Trophoblast cell (in vitro differentiated cells and primary cell): ENCODE measurements around the gene TUFT1.

Experiments used
- DNase-seq, 2 donors: peaks; one replicate each; pipeline ENCODE4 v3.0.0-alpha.2; 2016
- H2AFZ ChIP-seq: 2 replicates; pipeline ENCODE4 v1.6.1; 2013; ENCODE audit warnings: low read length, moderate library complexity, mild to moderate bottlenecking; ENCODE audit not compliant: insufficient read depth, poor library complexity
- H2AK5ac ChIP-seq: 2 replicates; pipeline ENCODE4 v1.6.1; 2013; ENCODE audit warnings: mild to moderate bottlenecking, low read length
- H2BK120ac ChIP-seq: 2 replicates; pipeline ENCODE4 v1.6.1; 2013; ENCODE audit warnings: low read length, mild to moderate bottlenecking, moderate library complexity; ENCODE audit not compliant: insufficient read depth, poor library complexity
- H2BK12ac ChIP-seq: 2 replicates; pipeline ENCODE4 v1.6.1; 2013; ENCODE audit warnings: mild to moderate bottlenecking, low read length, moderate library complexity
- H2BK5ac ChIP-seq: 2 replicates; pipeline ENCODE4 v1.6.1; 2013; ENCODE audit warnings: low read length, low read depth, moderate library complexity, mild to moderate bottlenecking; ENCODE audit not compliant: poor library complexity
- H3K14ac ChIP-seq: 2 replicates; pipeline ENCODE4 v1.6.1; 2013; ENCODE audit warnings: mild to moderate bottlenecking, low read length
- H3K18ac ChIP-seq: 2 replicates; pipeline ENCODE4 v1.6.1; 2013; ENCODE audit warnings: mild to moderate bottlenecking, low read length
- H3K23ac ChIP-seq: 2 replicates; pipeline ENCODE4 v1.6.1; 2013; ENCODE audit warnings: low read length
- H3K27ac ChIP-seq: 2 replicates; pipeline ENCODE4 v1.5.1; 2013; ENCODE audit warnings: low read depth, mild to moderate bottlenecking, inconsistent platforms, low read length, moderate library complexity
- H3K27me3 ChIP-seq: 2 replicates; pipeline ENCODE4 v1.6.1; 2013; ENCODE audit warnings: inconsistent platforms, mild to moderate bottlenecking, low read length, moderate library complexity; ENCODE audit not compliant: insufficient read depth
- H3K36me3 ChIP-seq, 2 experiments: 1 replicate in 1 of 2; 2 replicates in 1 of 2; pipeline ENCODE4 v1.6.1; 2013; ENCODE audit warnings: low read length in 2 of 2, mild to moderate bottlenecking in 2 of 2, moderate library complexity in 1 of 2; ENCODE audit not compliant: insufficient read depth in 2 of 2, control insufficient read depth in 1 of 2
- H3K4ac ChIP-seq: 2 replicates; pipeline ENCODE4 v1.6.1; 2013; ENCODE audit warnings: low read depth, mild to moderate bottlenecking, low read length, moderate library complexity
- H3K4me1 ChIP-seq, 2 experiments: 1 replicate in 1 of 2; 2 replicates in 1 of 2; pipeline ENCODE4 v1.6.1; 2013; ENCODE audit warnings: low read length in 2 of 2, mild to moderate bottlenecking in 2 of 2, moderate library complexity in 1 of 2; ENCODE audit not compliant: insufficient read depth in 2 of 2, control insufficient read depth in 1 of 2
- H3K4me2 ChIP-seq: 2 replicates; pipeline ENCODE4 v1.6.1; 2013; ENCODE audit warnings: inconsistent platforms, mild to moderate bottlenecking, low read length, moderate library complexity
- H3K4me3 ChIP-seq: 2 replicates; pipeline ENCODE4 v1.5.1; 2013; ENCODE audit warnings: mild to moderate bottlenecking, low read depth, low read length, inconsistent platforms
- H3K79me1 ChIP-seq: one replicate; pipeline ENCODE4 v1.6.1; 2013; ENCODE audit warnings: low read length
- H3K79me2 ChIP-seq: 2 replicates; pipeline ENCODE4 v1.6.1; 2013; ENCODE audit warnings: low read length, mild to moderate bottlenecking; ENCODE audit not compliant: control insufficient read depth, insufficient read depth, poor library complexity
- H3K9ac ChIP-seq: 2 replicates; pipeline ENCODE4 v1.6.1; 2013; ENCODE audit warnings: mild to moderate bottlenecking, low read length
- H3K9me3 ChIP-seq: 2 replicates; pipeline ENCODE4 v1.6.1; 2013; ENCODE audit warnings: low read depth, mild to moderate bottlenecking, control low read depth, inconsistent platforms, low read length; ENCODE audit not compliant: insufficient read depth
- H4K12ac ChIP-seq: 2 replicates; pipeline ENCODE4 v1.6.1; 2013; ENCODE audit warnings: low read depth, mild to moderate bottlenecking, low read length, moderate library complexity
- H4K8ac ChIP-seq: 2 replicates; pipeline ENCODE4 v1.6.1; 2013; ENCODE audit warnings: low read depth, mild to moderate bottlenecking, low read length, moderate library complexity
- H4K91ac ChIP-seq: one replicate; pipeline ENCODE4 v1.6.1; 2013; ENCODE audit warnings: low read depth, mild to moderate bottlenecking, low read length, moderate library complexity
- WGBS: extraction: QIAGEN DNeasy Blood & Tissue Kit; methylation state at CpG from one replicate; pipeline ENCODE4 v1.1.7; 2013; ENCODE audit warnings: missing lambda C conversion rate; ENCODE audit not compliant: insufficient read length, insufficient coverage; ENCODE audit errors: extremely low coverage; 5-methylcytosine and 5-hydroxymethylcytosine counted together

Gene TUFT1

DNA sequence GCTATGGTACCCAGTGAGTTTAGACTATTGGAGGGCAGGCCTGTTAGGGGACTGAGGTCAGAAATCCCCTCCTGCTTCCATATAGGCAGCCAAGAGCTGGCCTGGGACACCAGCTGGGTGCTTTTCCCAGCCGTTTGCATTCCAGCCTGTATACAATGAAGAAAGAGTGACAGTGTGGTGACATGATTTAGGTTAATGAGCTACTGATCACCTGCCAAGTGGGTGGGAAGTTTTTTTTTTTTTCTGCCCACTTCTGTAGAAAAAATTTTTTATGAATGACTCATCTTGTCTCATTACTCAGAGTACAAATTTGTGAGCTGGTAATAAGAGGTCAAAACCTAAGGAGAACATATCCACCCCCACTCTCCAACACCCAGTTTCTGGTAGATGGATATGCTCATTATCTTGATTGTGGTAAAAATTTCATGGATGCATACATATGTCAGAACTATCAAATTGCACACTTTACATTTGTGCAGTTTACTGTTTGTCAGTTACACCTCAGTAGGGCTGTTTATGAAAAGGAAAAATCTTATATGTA, 45.3 kb upstream of the TUFT1 start:
- H3K79me2 ChIP-seq = no peaks in the 10 kb centered on the region
- no CpG with 5 or more reads among the region's 1 CpG for WGBS
- H4K12ac ChIP-seq = no peak overlapping the region
- H3K4me1 ChIP-seq = peaks cover 2 to 3% of the 10 kb centered on the region in 2 experiments
- H2BK120ac ChIP-seq = no peak overlapping the region
- no peak overlapping the region for H3K4me3 ChIP-seq
- no peaks in the 10 kb centered on the region for H3K27me3 ChIP-seq
- no peak overlapping the region for H3K9ac ChIP-seq
- H3K18ac ChIP-seq = no peak overlapping the region
- no peak overlapping the region for H3K14ac ChIP-seq
- H3K4ac ChIP-seq = no peak overlapping the region
- no peak overlapping the region for H3K4me2 ChIP-seq
- H2AK5ac ChIP-seq = no peak overlapping the region
- H2BK12ac ChIP-seq = no peak overlapping the region
- H3K23ac ChIP-seq = no peak overlapping the region
- H2BK5ac ChIP-seq = no peak overlapping the region
- no peaks in the 10 kb centered on the region for H3K36me3 ChIP-seq
- H3K9me3 ChIP-seq = no peaks in the 10 kb centered on the region
- no peak overlapping the region for H4K8ac ChIP-seq
- no peak overlapping the region for H3K27ac ChIP-seq
- H2AFZ ChIP-seq = no peak overlapping the region
- no peaks in the 10 kb centered on the region for H3K79me1 ChIP-seq
- H4K91ac ChIP-seq = no peak overlapping the region
- DNase-seq = peak in 1 of 2 donors; percentile 19

DNA sequence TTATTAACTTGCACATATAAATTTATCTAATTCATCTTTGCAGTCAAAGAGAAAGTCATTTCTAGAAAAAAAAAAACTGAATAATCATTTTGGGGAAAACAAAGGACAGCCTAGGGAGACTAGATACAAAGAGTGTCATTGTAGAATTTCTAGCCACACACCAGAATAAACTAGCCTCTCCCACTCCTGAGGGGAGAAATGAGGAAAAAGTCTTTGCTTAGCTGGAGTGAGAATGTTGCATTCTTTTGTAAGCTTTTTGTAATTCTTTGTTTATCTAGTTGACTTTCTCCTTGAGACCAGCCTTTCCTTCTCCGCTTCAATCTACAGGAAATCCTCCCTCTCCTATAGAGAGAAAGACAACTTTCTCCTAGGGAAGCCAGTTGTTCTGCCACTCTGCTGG, 44.8 kb upstream of the TUFT1 start:
- no peaks in the 10 kb centered on the region for H3K79me1 ChIP-seq

DNA sequence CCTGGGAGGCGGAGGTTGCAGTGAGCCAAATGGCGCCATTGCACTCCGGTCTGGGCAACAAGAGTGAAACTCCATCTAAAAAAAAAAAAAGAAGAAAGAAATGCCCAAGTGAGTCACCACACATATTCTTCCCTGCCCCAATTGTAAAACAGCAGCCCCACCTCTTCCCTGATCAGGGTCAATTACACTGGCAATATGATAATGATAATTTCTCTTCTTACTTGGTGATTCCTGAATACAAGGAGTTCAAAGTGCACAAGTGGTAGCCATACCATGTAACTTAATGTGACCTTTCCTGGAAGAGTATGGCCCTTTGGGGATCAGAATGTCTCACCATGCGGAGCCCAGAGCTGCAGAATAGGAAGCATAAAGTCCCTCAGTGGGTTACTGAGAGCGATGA, 40.7 kb upstream of the TUFT1 start:
- Histone ChIP-seq H4K91ac (no peak overlapping the region), H3K4ac (no peak overlapping the region), H3K79me2 (no peaks in the 10 kb centered on the region), H3K4me3 (no peak overlapping the region), H3K27me3 (no peaks in the 10 kb centered on the region), H2AK5ac (no peak overlapping the region), H2BK120ac (no peak overlapping the region), H3K9ac (no peak overlapping the region), H3K4me1 (peaks cover 15 to 16% of the 10 kb centered on the region in 2 experiments), H4K12ac (no peak overlapping the region), H3K79me1 (peaks cover 10% of the 10 kb centered on the region), H3K23ac (no peak overlapping the region), H2BK12ac (no peak overlapping the region), H2BK5ac (no peak overlapping the region), H4K8ac (no peak overlapping the region), H3K27ac (no peak overlapping the region), H3K4me2 (no peak overlapping the region), H3K14ac (no peak overlapping the region), H3K9me3 (no peaks in the 10 kb centered on the region), H3K18ac (no peak overlapping the region), H3K36me3 (no peaks in the 10 kb centered on the region), H2AFZ (no peak overlapping the region)
- DNase-seq = no peak
- no CpG with 5 or more reads among the region's 5 CpGs for WGBS

More for the DNA sequence above, 44.8 kb upstream of the TUFT1 start:
- no peak overlapping the region for H4K91ac ChIP-seq
- H3K23ac ChIP-seq = no peak overlapping the region
- H3K9ac ChIP-seq = no peak overlapping the region
- H2AK5ac ChIP-seq = no peak overlapping the region
- H3K4me2 ChIP-seq = no peak overlapping the region
- no peak overlapping the region for H3K18ac ChIP-seq
- DNase-seq = no peak
- no peak overlapping the region for H4K12ac ChIP-seq
- H3K79me2 ChIP-seq = no peaks in the 10 kb centered on the region
- H3K36me3 ChIP-seq = no peaks in the 10 kb centered on the region
- no peak overlapping the region for H2AFZ ChIP-seq
- no peak overlapping the region for H3K4ac ChIP-seq
- peaks cover 2 to 3% of the 10 kb centered on the region in 2 experiments for H3K4me1 ChIP-seq
- H3K27ac ChIP-seq = no peak overlapping the region
- no CpG with 5 or more reads among the region's 1 CpG for whole genome bisulfite sequencing
- no peaks in the 10 kb centered on the region for H3K27me3 ChIP-seq
- no peak overlapping the region for H3K14ac ChIP-seq
- no peak overlapping the region for H2BK5ac ChIP-seq
- no peak overlapping the region for H2BK120ac ChIP-seq
- no peak overlapping the region for H4K8ac ChIP-seq
- no peak overlapping the region for H2BK12ac ChIP-seq
- no peak overlapping the region for H3K4me3 ChIP-seq
- H3K9me3 ChIP-seq = no peaks in the 10 kb centered on the region

DNA sequence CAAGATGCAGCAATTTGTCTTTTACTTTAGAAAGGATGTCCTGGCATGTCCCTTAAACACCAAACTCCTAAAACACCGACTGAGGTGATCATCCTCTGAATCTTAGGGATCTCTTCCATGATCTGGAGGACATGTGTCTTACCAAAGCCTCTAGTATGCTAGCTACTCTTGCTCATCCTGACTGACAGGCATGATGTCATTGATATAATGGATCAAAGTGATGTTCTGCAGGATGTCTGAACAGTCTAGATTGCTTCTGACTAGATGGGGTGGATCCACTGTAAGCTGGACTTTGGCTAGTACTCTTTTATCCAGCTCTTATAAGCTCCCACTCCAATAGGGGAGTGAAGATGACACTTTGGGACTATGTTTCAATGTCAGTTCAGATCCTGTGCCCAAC, 40.2 kb upstream of the TUFT1 start:
- Histone ChIP-seq H3K9ac (no peak overlapping the region), H2AFZ (no peak overlapping the region), H3K79me1 (peaks cover 10% of the 10 kb centered on the region), H3K18ac (no peak overlapping the region), H4K8ac (no peak overlapping the region), H3K9me3 (no peaks in the 10 kb centered on the region), H3K14ac (no peak overlapping the region), H2BK12ac (no peak overlapping the region), H2BK120ac (no peak overlapping the region), H3K27me3 (no peaks in the 10 kb centered on the region), H4K12ac (no peak overlapping the region), H3K36me3 (no peaks in the 10 kb centered on the region), H3K4me1 (peaks cover 13 to 16% of the 10 kb centered on the region in 2 experiments), H2AK5ac (no peak overlapping the region), H3K79me2 (no peaks in the 10 kb centered on the region), H2BK5ac (no peak overlapping the region), H3K4me3 (no peak overlapping the region), H3K4me2 (no peak overlapping the region), H3K23ac (no peak overlapping the region), H3K27ac (no peak overlapping the region), H4K91ac (no peak overlapping the region), H3K4ac (no peak overlapping the region)
- WGBS = no CpG with 5 or more reads among the region's 1 CpG
- DNase-seq = no peak
